Fibroblast of lung (primary cell): ENCODE measurements around the gene HLA-F. TPM values are rescaled to one million over a fixed set of nuclear protein-coding genes. Genes with fewer than 3 reads are reported as not detected.

Experiments
- DNase-seq, 2 donors: peaks; one replicate each; pipeline versions ENCODE4 v3.0.0 to v3.0.0-alpha.2; 2010; ENCODE audit warnings: low read depth in 2 of 2
- H2AFZ ChIP-seq: 2 replicates; pipeline ENCODE4 v1.5.1; 2012; ENCODE audit warnings: low read length, control low read depth, inconsistent platforms
- H3K27ac ChIP-seq: 2 replicates; pipeline ENCODE4 v1.5.1; 2011; ENCODE audit warnings: low read length, control low read depth; ENCODE audit not compliant: insufficient read depth
- H3K27me3 ChIP-seq: 2 replicates; pipeline ENCODE4 v1.5.1; 2011; ENCODE audit warnings: mild to moderate bottlenecking, low read length; ENCODE audit not compliant: control insufficient read depth, insufficient read depth
- H3K36me3 ChIP-seq: 2 replicates; pipeline ENCODE4 v1.5.1; 2011; ENCODE audit warnings: low read length; ENCODE audit not compliant: control insufficient read depth, insufficient read depth
- H3K4me1 ChIP-seq: 2 replicates; pipeline ENCODE4 v1.5.1; 2011; ENCODE audit warnings: low read length; ENCODE audit not compliant: control insufficient read depth, insufficient read depth; ENCODE audit errors: extremely low read depth
- H3K4me2 ChIP-seq: 2 replicates; pipeline ENCODE4 v1.5.1; 2011; ENCODE audit warnings: low read length, control low read depth; ENCODE audit not compliant: insufficient read depth; ENCODE audit errors: extremely low read depth
- H3K4me3 ChIP-seq, 4 experiments: fragments of 200-600 bp in 1 of 4; sonication (generic) in 1 of 4; replicated peaks in 1 of 4; 2 replicates each; pipeline ENCODE4 v1.5.1; 2011 to 2016; ENCODE audit warnings: low read length in 4 of 4, low read depth in 3 of 4, mild to moderate bottlenecking in 3 of 4, control low read depth in 2 of 4, inconsistent platforms in 1 of 4, mixed read lengths in 1 of 4; ENCODE audit not compliant: insufficient read depth in 1 of 4; ENCODE audit errors: control extremely low read depth in 1 of 4
- H3K79me2 ChIP-seq: 2 replicates; pipeline ENCODE4 v1.5.1; 2012; ENCODE audit warnings: mild to moderate bottlenecking, low read length, inconsistent platforms; ENCODE audit not compliant: control insufficient read depth, insufficient read depth
- H3K9ac ChIP-seq: 2 replicates; pipeline ENCODE4 v1.5.1; 2011; ENCODE audit warnings: mild to moderate bottlenecking, low read length, control low read depth; ENCODE audit not compliant: insufficient read depth
- H3K9me3 ChIP-seq: 2 replicates; pipeline ENCODE4 v1.5.1; 2012; ENCODE audit warnings: low read depth, low read length; ENCODE audit not compliant: control insufficient read depth, insufficient read depth
- H4K20me1 ChIP-seq: 2 replicates; pipeline ENCODE4 v1.5.1; 2011; ENCODE audit warnings: low read length; ENCODE audit not compliant: control insufficient read depth, insufficient read depth; ENCODE audit errors: extremely low read depth
- CTCF ChIP-seq, 2 donors: IDR thresholded peaks in 1 of 2; conservative IDR thresholded peaks in 1 of 2; 1 replicate in 1 of 2; 2 replicates in 1 of 2; pipeline ENCODE4 v1.5.1; 2011 to 2012; ENCODE audit warnings: low read length in 2 of 2, control low read depth in 1 of 2, inconsistent platforms in 1 of 2, low read depth in 1 of 2, mild to moderate bottlenecking in 1 of 2
- EZH2 ChIP-seq: IDR thresholded peaks from 2 replicates; pipeline ENCODE4 v1.5.1; 2012; ENCODE audit warnings: low read length, control low read depth, mild to moderate bottlenecking; ENCODE audit errors: missing control alignments
- polyA plus RNA-seq, 2 donors: library from polyadenylated mRNA; depleted of rRNA in 1 of 2; stranded (reverse) in 1 of 2; unstranded in 1 of 2; fragments of >200 nt; gene quantifications; 2 replicates each; pipeline ENCODE4 v1.2.1, GENCODE V29; 2011 to 2012; ENCODE audit warnings: missing spikeins in 1 of 2
- total RNA-seq: library from RNA; depleted of rRNA; stranded (reverse); fragments of >200 nt; gene quantifications from 2 replicates; pipeline ENCODE4 v1.2.1, GENCODE V29; 2014

Gene HLA-F
- total and polyA plus RNA-seq, 2 donors (not counting 1 experiment from before 2014, with no cell fraction given), result 5.4 to 18.7 TPM

DNA sequence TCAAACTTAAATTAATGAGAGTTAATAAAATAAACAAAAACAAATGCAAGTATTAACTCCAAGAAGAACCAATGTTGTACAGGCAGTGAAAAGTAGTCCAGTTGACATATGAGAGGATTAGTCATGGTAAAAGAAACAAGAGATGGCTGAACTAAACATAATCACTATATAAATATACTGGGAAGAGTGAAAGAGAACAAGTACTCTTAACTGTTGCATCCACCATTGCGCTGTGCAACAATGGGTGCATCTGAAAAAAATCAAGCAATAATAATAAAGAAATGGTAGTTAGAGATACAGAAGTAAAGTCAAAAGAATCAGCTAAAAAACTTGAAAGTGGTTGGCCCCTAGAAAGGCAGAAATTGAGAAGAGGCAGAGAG is 16.6 kb downstream of the HLA-F start:
- Histone ChIP-seq H3K9ac (no peak overlapping the region), H3K4me1 (no peaks in the 10 kb centered on the region), H3K27me3 (no peaks in the 10 kb centered on the region), H3K79me2 (no peaks in the 10 kb centered on the region), H3K27ac (no peak overlapping the region), H4K20me1 (no peaks in the 10 kb centered on the region), H3K4me3 (no peak overlapping the region), H3K4me2 (no peak overlapping the region), H2AFZ (no peak overlapping the region), H3K36me3 (peaks cover 2% of the 10 kb centered on the region), H3K9me3 (no peaks in the 10 kb centered on the region)
- TF ChIP-seq EZH2, result no peak
- TF ChIP-seq CTCF (conservative IDR thresholded peaks at IDR 0.05 in 1 of 2, IDR thresholded peaks at IDR 0.05 in 1 of 2; ENCODE audit: low read depth in 1 of 2, low read length in 2 of 2), result no peak
- peak in 1 of 2 donors; percentile 20 for DNase-seq

DNA sequence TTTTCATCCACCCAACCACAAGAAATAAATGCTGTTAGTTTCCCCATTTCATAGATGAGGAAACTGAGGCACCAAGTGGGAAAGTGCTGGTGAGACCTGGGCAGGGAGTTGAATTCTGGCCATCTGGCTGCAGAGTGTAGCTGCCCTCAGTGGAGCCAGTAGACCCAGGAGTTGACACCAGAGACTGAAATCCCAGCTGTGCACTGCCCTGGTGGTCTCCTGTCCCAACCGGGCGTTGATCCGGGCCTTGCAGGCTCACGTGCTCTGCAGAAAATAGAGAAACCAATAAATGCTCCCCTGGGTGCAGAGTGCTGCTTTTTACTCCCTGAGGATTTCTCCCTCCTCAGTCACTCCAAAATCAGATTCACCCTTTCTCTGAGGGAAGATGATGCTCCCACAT is 18.4 kb downstream of the HLA-F start:
- no peaks in the 10 kb centered on the region for H3K9me3 ChIP-seq
- no peak for DNase-seq
- no peak overlapping the region for H3K4me3 ChIP-seq
- no peaks in the 10 kb centered on the region for H4K20me1 ChIP-seq
- TF ChIP-seq EZH2 (no peak), CTCF (conservative IDR thresholded peaks at IDR 0.05 in 1 of 2, IDR thresholded peaks at IDR 0.05 in 1 of 2; ENCODE audit: low read depth in 1 of 2, low read length in 2 of 2) (no peak)
- no peak overlapping the region for H2AFZ ChIP-seq
- peaks cover 2% of the 10 kb centered on the region for H3K36me3 ChIP-seq
- no peaks in the 10 kb centered on the region for H3K79me2 ChIP-seq
- H3K4me1 ChIP-seq, result no peaks in the 10 kb centered on the region
- H3K27me3 ChIP-seq, result no peaks in the 10 kb centered on the region
- no peak overlapping the region for H3K4me2 ChIP-seq
- H3K27ac ChIP-seq, result no peak overlapping the region
- H3K9ac ChIP-seq, result no peak overlapping the region

DNA sequence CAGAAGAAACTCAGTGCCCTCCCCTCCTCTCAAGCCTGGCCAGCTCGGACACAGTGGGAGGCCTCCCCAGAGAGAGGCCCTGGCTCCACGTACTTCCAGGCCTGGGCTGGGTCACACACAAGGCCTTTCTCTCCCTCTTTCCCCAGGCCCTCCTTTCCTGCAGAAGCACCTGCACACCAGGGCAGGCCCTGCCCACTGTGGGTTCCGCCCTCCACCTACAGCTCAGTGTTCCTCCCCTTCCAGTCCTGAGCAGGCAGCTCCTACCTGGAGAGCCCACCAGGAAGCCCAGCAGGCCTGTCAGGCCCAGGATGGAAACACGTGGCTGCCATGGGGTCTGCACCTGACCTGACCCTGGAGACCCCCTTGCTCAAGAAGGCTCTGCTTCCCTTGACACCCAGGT is 18.9 kb downstream of the HLA-F start:
- Histone ChIP-seq H2AFZ (no peak overlapping the region), H3K27me3 (no peaks in the 10 kb centered on the region), H3K4me1 (no peaks in the 10 kb centered on the region), H3K4me2 (no peak overlapping the region), H3K9ac (no peak overlapping the region), H4K20me1 (no peaks in the 10 kb centered on the region), H3K79me2 (no peaks in the 10 kb centered on the region), H3K27ac (no peak overlapping the region), H3K36me3 (peaks cover 2% of the 10 kb centered on the region), H3K9me3 (no peaks in the 10 kb centered on the region), H3K4me3 (no peak overlapping the region)
- TF ChIP-seq EZH2 (no peak), CTCF (conservative IDR thresholded peaks at IDR 0.05 in 1 of 2, IDR thresholded peaks at IDR 0.05 in 1 of 2; ENCODE audit: low read depth in 1 of 2, low read length in 2 of 2) (no peak)
- no peak for DNase-seq
